Measurements from ENCODE around the gene L3MBTL1.

GRCh38 chr20:43528258-43528875, 20.9 kb downstream of the L3MBTL1 start:
- TF ChIP-seq CTCF (IDR thresholded peaks at IDR 0.05; ENCODE audit: extremely low read depth in 1 of 2, insufficient read depth in 1 of 2, low read depth in 1 of 2, low read length in 2 of 2) (no peak), POLR2A (IDR thresholded peaks at IDR 0.05; ENCODE audit: low read depth, low read length) (no peak)
